Left forelimb (tissue), 1 donor: ENCODE measurements around the gene FDX2.
"Not testable (repeated sequence)": the region's sequence is repeated elsewhere in the genome, so short reads cannot be mapped to it uniquely, and the experiment has no call there.

ENCODE experiments used
- DNase-seq: peaks from one replicate; pipeline ENCODE4 v3.0.0-alpha.2; 2018; ENCODE audit warnings: low spot score

Gene FDX2

GRCh38 chr19:10284065-10284959 lies 31.5 kb downstream of the FDX2 start:
- no peak for DNase-seq

DNA sequence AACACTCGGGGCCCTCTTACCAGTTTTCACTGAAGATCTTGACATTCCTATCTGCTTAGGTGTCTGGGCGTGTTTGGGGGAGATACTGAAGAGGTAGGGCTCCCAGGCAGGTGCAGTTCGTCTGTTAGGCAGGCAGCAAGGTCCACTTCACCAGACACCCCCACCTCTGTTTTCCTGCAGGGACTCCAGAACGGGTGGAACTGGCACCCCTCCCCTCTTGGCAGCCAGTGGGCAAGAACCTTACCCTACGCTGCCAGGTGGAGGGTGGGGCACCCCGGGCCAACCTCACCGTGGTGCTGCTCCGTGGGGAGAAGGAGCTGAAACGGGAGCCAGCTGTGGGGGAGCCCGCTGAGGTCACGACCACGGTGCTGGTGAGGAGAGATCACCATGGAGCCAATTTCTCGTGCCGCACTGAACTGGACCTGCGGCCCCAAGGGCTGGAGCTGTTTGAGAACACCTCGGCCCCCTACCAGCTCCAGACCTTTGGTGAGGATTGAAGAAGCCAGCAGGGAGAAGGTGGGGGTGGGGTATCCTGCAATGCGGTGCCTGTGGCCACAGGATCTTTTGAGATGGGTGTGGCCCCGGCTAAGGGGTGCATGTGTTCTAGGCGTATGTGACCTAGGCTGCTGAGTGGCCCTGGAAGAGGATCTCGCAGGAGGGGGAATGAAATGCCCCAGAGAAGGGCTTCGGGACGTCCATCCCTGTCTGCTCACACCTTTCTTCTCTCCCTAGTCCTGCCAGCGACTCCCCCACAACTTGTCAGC lies 32.3 kb downstream of the FDX2 start:
- no peak for DNase-seq

- DNase-seq, result not testable (repeated sequence)
Measured at GRCh38 chr19:10282043-10282442, 33.8 kb downstream of the FDX2 start.

DNA sequence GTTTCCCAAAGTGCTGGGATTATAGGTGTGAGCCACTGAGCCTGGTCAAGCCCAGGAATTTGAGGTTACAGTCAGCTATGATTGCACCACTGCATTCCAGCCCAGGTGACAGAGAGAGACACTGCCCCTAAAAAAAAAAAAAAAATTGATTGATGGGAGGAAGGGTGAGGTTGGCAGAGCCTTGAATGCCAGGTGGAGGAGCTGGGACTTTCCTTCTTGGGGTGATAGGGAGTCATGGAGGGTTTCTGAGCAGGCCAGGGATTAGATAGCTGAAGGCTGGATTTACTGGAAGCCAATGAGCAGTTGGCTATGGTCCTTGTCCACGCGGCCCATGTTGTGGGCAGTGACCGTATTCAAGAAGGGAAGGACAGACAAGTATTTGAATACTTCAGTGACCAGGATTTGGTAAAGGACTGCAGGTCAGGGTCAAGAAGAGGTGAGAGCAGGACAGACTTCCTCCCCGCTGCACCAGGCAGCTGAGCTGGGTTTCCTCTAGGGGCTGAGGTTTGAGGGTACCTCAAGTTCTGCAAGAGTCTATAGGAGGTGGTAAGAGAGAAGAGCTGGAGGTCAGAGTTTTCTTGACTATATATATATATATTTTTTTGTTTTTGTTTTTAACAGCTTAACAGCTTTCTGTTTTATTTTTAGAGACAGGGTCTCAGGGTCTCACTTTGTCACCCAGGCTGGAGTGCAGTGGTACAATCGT lies 35.9 kb downstream of the FDX2 start:
- DNase-seq, result no peak

- DNase-seq, result no peak
Measured at GRCh38 chr19:10278935-10279334, 36.9 kb downstream of the FDX2 start.

- no peak for DNase-seq
Measured at GRCh38 chr19:10277795-10278589, 37.8 kb downstream of the FDX2 start.

DNA sequence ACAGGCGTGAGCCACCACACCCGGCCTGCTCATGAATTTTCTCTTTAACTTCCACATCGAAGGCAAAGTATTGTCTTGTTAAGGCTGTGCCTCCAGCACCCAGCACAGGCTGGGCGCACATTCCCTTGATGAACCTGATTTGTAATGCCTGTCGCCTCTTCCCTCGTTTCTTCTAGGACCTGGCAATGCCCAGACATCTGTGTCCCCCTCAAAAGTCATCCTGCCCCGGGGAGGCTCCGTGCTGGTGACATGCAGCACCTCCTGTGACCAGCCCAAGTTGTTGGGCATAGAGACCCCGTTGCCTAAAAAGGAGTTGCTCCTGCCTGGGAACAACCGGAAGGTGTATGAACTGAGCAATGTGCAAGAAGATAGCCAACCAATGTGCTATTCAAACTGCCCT lies 41.2 kb downstream of the FDX2 start:
- no peak for DNase-seq

DNA sequence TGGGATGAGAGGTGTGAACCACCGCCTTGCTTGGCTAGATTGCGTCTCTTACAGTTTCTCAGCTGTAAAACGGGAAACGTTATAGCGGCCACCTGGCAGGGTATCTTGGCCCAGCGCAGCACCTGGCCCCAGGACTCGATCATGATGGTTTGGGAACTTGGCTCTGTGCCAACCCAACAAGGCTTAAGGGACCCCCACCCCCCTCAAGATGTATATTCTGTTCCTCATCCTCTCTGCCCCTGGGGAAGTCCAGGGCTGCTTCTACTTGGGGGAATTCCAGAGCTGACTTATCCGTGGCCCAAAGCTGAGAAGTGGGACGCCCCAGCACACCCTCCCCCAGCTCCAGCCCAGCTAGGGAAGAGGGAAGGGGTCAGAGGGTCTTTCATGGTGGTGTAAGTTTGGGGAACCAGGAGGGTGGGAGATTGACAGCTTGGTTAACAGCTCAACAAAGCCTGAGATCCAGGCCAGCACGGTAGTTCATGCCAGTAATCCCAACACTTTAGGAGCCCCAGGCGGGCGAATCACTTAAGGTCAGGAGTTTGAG lies 44.2 kb downstream of the FDX2 start:
- DNase-seq, result no peak

DNA sequence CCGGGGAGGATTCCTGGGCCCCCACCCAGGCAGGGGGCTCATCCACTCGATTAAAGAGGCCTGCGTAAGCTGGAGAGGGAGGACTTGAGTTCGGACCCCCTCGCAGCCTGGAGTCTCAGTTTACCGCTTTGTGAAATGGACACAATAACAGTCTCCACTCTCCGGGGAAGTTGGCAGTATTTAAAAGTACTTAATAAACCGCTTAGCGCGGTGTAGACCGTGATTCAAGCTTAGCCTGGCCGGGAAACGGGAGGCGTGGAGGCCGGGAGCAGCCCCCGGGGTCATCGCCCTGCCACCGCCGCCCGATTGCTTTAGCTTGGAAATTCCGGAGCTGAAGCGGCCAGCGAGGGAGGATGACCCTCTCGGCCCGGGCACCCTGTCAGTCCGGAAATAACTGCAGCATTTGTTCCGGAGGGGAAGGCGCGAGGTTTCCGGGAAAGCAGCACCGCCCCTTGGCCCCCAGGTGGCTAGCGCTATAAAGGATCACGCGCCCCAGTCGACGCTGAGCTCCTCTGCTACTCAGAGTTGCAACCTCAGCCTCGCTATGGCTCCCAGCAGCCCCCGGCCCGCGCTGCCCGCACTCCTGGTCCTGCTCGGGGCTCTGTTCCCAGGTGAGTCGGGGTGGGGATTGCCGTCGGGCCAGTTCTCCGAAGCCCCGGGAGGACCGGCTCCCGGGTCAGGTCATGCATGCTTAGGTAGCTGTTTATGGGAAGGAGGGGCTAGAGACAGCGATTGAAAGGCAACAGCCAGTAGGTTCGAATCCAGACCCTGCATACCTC lies 45.0 kb downstream of the FDX2 start, which contains the start of gene ICAM1:
TSS of gene ICAM1 (plus strand) at position 505 of the 779 bp plus-strand sequence. CDS start at position 545, 40 bp downstream.
- peak; percentile 86 for DNase-seq

- DNase-seq, result no peak
Measured at GRCh38 chr19:10270180-10270615, 45.6 kb downstream of the FDX2 start.

GRCh38 chr19:10269333-10270179 lies 46.3 kb downstream of the FDX2 start:
- DNase-seq, result peak; percentile 90

GRCh38 chr19:10268071-10268470 lies 47.7 kb downstream of the FDX2 start:
- DNase-seq, result no peak

DNA sequence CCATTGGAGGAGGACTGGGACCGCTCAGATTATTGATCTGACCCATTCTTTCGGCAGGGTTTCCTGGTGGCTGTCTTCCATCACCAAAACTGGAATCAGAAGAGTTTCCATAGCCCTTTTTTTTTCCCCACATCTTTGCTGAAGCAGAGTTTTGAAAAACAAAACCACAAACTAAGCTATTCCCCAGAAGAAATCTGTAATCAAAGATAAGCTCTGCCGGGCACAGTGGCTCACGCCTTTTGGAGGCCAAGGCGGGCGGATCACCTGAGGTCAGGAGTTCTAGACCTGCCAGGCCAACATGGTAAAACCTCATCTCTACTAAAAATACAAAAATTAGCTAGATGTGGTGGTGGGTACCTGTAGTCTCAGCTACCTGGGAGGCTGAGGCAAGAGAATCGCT lies 49.1 kb downstream of the FDX2 start:
- DNase-seq, result no peak

DNA sequence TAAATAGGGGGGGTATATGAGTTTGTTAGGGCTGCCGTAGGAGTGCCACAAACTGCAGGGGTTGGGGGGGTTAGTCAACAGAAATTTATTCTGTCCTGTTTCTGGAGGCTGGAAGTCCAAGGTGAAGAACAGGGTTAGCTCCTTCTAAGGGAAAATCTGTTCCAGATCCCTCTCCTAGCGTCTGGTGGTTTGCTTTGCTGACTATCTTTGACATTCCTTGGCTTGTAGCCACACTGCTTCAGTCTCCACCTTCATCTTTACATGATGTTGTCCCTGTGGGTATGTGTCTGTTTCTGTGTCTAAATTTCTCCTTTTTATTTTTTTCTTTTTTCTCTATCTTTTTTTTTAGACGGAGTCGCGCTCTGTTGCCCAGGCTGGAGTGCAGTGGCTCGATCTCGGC lies 53.0 kb downstream of the FDX2 start:
- DNase-seq, result no peak

- no peak for DNase-seq
Measured at GRCh38 chr19:10260141-10260584, 55.7 kb downstream of the FDX2 start.
